Esophagus squamous epithelium (tissue), 4 donors: ENCODE results near the gene DAB1.

Experiments used
- CTCF ChIP-seq, 6 experiments: fragments of 450-650 bp in 4 of 6; fragments of 200-600 bp in 2 of 6; sonication (generic) in 2 of 6; IDR thresholded peaks; one replicate each; pipeline ENCODE4 v1.5.1; 2016 to 2019; ENCODE audit warnings: antibody characterized with exemption in 6 of 6, mild to moderate bottlenecking in 4 of 6, moderate library complexity in 4 of 6
- POLR2A ChIP-seq, 4 donors: fragments of 450-650 bp; IDR thresholded peaks; one replicate each; pipeline ENCODE4 v1.6.1; 2017; ENCODE audit warnings: antibody characterized with exemption in 4 of 4, mild to moderate bottlenecking in 4 of 4, moderate library complexity in 3 of 4

GRCh38 chr1:57293214-57293613 lies 130.6 kb downstream of the DAB1 start:
- TF ChIP-seq CTCF (IDR thresholded peaks at IDR 0.05) (no peak), POLR2A (IDR thresholded peaks at IDR 0.05) (no peak)
